HEK293 (cell line): Measurements from ENCODE around the gene CREBL2.
A peak's percentile ranks its signal among the peaks of the same experiment; 100 is the strongest.

Source experiments
- CTCF ChIA-PET: fragments of 350-600 bp; formaldehyde crosslinking; extraction: SDS; loops from one replicate; lab custom pipeline; 2021; ENCODE audit warnings: antibody characterized with exemption; lab: Yijun Ruan, JAX
- POLR2A ChIA-PET: fragments of 300-600 bp; formaldehyde crosslinking; extraction: SDS; loops from one replicate; lab custom pipeline; 2020; ENCODE audit warnings: antibody characterized with exemption, inconsistent platforms; lab: Yijun Ruan, JAX
- H3K27ac ChIP-seq: fragments of 200-500 bp; sonication (Bioruptor generic); 2 replicates; pipeline ENCODE4 v1.5.1; 2014; ENCODE audit warnings: low read depth, low read length, control low read depth, inconsistent platforms; ENCODE audit errors: extremely low read depth
- H3K36me3 ChIP-seq, 2 experiments: fragments of 200-500 bp in 1 of 2; sonication (Bioruptor generic) in 1 of 2; 1 replicate in 1 of 2; 2 replicates in 1 of 2; pipeline ENCODE4 v1.5.1; 2014 to 2017; ENCODE audit warnings: inconsistent platforms in 2 of 2, low read length in 2 of 2; ENCODE audit not compliant: control insufficient read depth in 2 of 2, insufficient read depth in 1 of 2
- H3K4me1 ChIP-seq: fragments of 200-500 bp; sonication (Bioruptor generic); 2 replicates; pipeline ENCODE4 v1.5.1; 2014; ENCODE audit warnings: mild to moderate bottlenecking, low read length, inconsistent platforms; ENCODE audit not compliant: control insufficient read depth, insufficient read depth
- H3K4me3 ChIP-seq: 2 replicates; pipeline ENCODE4 v1.5.1; 2011; ENCODE audit warnings: low read depth, mild to moderate bottlenecking, control low read depth, low read length, moderate library complexity
- H3K9me3 ChIP-seq: fragments of 200-500 bp; sonication (Bioruptor generic); 2 replicates; pipeline ENCODE4 v1.5.1; 2014; ENCODE audit warnings: low read depth, low read length, inconsistent platforms; ENCODE audit not compliant: control insufficient read depth, insufficient read depth
- ZFP69B ChIP-seq: fragments of 450-650 bp; formaldehyde crosslinking; IDR thresholded peaks from 2 replicates; pipeline ENCODE4 v1.5.1; 2016; ENCODE audit warnings: missing biosample characterization, missing genetic modification characterization
- ZNF132 ChIP-seq: fragments of 450-650 bp; formaldehyde crosslinking; IDR thresholded peaks from 2 replicates; pipeline ENCODE4 v1.5.1; 2017; ENCODE audit warnings: missing biosample characterization, missing genetic modification characterization, borderline replicate concordance
- ZNF169 ChIP-seq: fragments of 450-650 bp; formaldehyde crosslinking; IDR thresholded peaks from 2 replicates; pipeline ENCODE4 v1.5.1; 2016; ENCODE audit warnings: missing biosample characterization, missing genetic modification characterization
- ZNF175 ChIP-seq: fragments of 450-650 bp; formaldehyde crosslinking; IDR thresholded peaks from 2 replicates; pipeline ENCODE4 v1.5.1; 2016; ENCODE audit warnings: missing biosample characterization, missing genetic modification characterization
- ZNF292 ChIP-seq: fragments of 450-650 bp; formaldehyde crosslinking; IDR thresholded peaks from 2 replicates; pipeline ENCODE4 v1.5.1; 2016; ENCODE audit warnings: low read depth, missing biosample characterization, missing genetic modification characterization, borderline replicate concordance
- ZNF394 ChIP-seq: fragments of 450-650 bp; formaldehyde crosslinking; IDR thresholded peaks from 2 replicates; pipeline ENCODE4 v1.5.1; 2016; ENCODE audit warnings: missing biosample characterization, missing genetic modification characterization, mild to moderate bottlenecking, moderate library complexity, borderline replicate concordance
- ZNF426 ChIP-seq: fragments of 450-650 bp; formaldehyde crosslinking; IDR thresholded peaks from 2 replicates; pipeline ENCODE4 v1.5.1; 2017; ENCODE audit warnings: missing biosample characterization, missing genetic modification characterization, mild to moderate bottlenecking, inconsistent platforms, moderate library complexity
- ZNF544 ChIP-seq: fragments of 450-650 bp; formaldehyde crosslinking; IDR thresholded peaks from 2 replicates; pipeline ENCODE4 v1.5.0; 2017; ENCODE audit warnings: missing biosample characterization, missing genetic modification characterization
- ZNF549 ChIP-seq: fragments of 450-650 bp; IDR thresholded peaks from 2 replicates; pipeline ENCODE4 v1.5.1; 2018; ENCODE audit warnings: missing biosample characterization, missing genetic modification characterization, mild to moderate bottlenecking, inconsistent platforms, moderate library complexity
- ZNF664 ChIP-seq: fragments of 450-650 bp; formaldehyde crosslinking; IDR thresholded peaks from 2 replicates; pipeline ENCODE4 v1.5.1; 2016; ENCODE audit warnings: missing biosample characterization, missing genetic modification characterization
- ZNF843 ChIP-seq: fragments of 450-650 bp; formaldehyde crosslinking; IDR thresholded peaks from 2 replicates; pipeline ENCODE4 v1.5.1; 2016; ENCODE audit warnings: missing biosample characterization, missing genetic modification characterization
- TF ChIP-seq, protein P1 (sequence below): fragments of 450-650 bp; formaldehyde crosslinking; IDR thresholded peaks from 2 replicates; pipeline ENCODE4 v1.5.1; 2017; ENCODE audit warnings: missing biosample characterization, missing genetic modification characterization
- TF ChIP-seq, protein P2 (sequence below): fragments of 450-650 bp; formaldehyde crosslinking; IDR thresholded peaks from 2 replicates; pipeline ENCODE4 v1.5.1; 2016; ENCODE audit warnings: missing biosample characterization, missing genetic modification characterization, low read depth
- TF ChIP-seq, protein P3 (sequence below): fragments of 450-650 bp; formaldehyde crosslinking; conservative IDR thresholded peaks from 2 replicates; pipeline ENCODE4 v1.5.1; 2016; ENCODE audit warnings: low read depth, missing biosample characterization, missing genetic modification characterization
- TF ChIP-seq, protein P4 (sequence below): fragments of 450-650 bp; formaldehyde crosslinking; IDR thresholded peaks from 2 replicates; pipeline ENCODE4 v1.5.1; 2017; ENCODE audit warnings: missing biosample characterization, missing genetic modification characterization
- TF ChIP-seq, protein P5 (sequence below): fragments of 450-650 bp; formaldehyde crosslinking; IDR thresholded peaks from 2 replicates; pipeline ENCODE4 v1.5.1; 2016; ENCODE audit warnings: missing biosample characterization, missing genetic modification characterization
- TF ChIP-seq, protein P6 (sequence below): fragments of 450-650 bp; formaldehyde crosslinking; IDR thresholded peaks from 2 replicates; pipeline ENCODE4 v1.5.1; 2016; ENCODE audit warnings: missing biosample characterization, missing genetic modification characterization

Gene CREBL2

DNA sequence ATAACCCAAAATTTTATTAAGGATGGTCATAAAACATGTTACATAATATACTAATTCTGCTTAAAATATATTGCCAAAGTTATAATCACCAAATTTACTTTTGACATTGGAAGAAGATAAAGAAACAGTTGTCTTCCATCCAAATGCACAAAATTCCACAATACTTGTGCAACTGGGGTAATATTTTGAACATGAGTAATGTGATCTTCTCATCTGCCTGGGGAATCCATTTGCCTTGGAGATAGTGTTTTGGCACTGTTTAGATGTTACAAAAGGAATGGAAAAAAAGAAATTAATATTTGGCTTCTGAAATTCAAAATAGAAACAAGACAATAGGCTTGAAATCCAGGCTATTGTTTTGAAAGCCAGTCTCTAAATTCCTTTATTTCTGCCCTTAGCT, 75.2 kb downstream of the CREBL2 start (continued):
- TF ChIP-seq, protein P1, sequence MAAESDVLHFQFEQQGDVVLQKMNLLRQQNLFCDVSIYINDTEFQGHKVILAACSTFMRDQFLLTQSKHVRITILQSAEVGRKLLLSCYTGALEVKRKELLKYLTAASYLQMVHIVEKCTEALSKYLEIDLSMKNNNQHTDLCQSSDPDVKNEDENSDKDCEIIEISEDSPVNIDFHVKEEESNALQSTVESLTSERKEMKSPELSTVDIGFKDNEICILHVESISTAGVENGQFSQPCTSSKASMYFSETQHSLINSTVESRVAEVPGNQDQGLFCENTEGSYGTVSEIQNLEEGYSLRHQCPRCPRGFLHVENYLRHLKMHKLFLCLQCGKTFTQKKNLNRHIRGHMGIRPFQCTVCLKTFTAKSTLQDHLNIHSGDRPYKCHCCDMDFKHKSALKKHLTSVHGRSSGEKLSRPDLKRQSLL, result no peak

DNA sequence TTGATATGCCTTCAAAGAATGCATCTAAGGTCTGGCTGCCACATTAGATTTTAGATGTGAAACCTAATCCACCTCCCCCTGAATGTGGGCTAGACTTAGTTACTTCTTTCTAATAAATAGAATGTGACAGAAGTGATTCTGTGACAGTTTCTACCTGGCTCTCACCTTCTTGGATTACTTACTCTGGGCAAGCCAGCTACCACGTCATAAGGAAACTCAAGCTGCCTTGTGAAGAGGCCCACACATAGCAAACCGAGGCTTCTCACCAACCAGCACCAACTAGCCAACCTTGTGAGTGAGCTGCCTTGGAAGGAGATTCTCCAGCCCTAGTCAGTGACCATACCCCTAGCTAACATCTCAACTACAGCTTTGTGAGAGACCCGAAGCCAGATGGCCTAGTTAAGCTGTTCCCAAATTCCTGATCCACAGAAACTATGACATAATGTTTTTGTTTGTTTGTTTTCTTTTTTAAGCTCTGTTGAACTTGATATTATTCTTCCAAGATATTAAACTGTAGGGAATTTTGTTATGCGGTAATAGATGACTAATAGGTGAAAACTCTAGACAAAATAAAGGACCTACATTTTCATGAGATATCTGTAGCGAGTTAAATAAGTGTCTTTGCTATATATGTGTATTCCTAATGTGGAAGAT, 78.1 kb downstream of the CREBL2 start:
- ChIA-PET POLR2A (interaction anchor here (0.6 kb wide), 1 partner anchor 36 kb away, joined by 5 read pairs; no protein-coding TSS in a partner anchor), CTCF (no interaction called here)
- no peak overlapping the region for H3K4me3 ChIP-seq
- no peaks in the 10 kb centered on the region for H3K36me3 ChIP-seq
- TF ChIP-seq, protein P2, sequence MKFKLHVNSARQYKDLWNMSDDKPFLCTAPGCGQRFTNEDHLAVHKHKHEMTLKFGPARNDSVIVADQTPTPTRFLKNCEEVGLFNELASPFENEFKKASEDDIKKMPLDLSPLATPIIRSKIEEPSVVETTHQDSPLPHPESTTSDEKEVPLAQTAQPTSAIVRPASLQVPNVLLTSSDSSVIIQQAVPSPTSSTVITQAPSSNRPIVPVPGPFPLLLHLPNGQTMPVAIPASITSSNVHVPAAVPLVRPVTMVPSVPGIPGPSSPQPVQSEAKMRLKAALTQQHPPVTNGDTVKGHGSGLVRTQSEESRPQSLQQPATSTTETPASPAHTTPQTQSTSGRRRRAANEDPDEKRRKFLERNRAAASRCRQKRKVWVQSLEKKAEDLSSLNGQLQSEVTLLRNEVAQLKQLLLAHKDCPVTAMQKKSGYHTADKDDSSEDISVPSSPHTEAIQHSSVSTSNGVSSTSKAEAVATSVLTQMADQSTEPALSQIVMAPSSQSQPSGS, result peak; percentile 82
- TF ChIP-seq, protein P3, sequence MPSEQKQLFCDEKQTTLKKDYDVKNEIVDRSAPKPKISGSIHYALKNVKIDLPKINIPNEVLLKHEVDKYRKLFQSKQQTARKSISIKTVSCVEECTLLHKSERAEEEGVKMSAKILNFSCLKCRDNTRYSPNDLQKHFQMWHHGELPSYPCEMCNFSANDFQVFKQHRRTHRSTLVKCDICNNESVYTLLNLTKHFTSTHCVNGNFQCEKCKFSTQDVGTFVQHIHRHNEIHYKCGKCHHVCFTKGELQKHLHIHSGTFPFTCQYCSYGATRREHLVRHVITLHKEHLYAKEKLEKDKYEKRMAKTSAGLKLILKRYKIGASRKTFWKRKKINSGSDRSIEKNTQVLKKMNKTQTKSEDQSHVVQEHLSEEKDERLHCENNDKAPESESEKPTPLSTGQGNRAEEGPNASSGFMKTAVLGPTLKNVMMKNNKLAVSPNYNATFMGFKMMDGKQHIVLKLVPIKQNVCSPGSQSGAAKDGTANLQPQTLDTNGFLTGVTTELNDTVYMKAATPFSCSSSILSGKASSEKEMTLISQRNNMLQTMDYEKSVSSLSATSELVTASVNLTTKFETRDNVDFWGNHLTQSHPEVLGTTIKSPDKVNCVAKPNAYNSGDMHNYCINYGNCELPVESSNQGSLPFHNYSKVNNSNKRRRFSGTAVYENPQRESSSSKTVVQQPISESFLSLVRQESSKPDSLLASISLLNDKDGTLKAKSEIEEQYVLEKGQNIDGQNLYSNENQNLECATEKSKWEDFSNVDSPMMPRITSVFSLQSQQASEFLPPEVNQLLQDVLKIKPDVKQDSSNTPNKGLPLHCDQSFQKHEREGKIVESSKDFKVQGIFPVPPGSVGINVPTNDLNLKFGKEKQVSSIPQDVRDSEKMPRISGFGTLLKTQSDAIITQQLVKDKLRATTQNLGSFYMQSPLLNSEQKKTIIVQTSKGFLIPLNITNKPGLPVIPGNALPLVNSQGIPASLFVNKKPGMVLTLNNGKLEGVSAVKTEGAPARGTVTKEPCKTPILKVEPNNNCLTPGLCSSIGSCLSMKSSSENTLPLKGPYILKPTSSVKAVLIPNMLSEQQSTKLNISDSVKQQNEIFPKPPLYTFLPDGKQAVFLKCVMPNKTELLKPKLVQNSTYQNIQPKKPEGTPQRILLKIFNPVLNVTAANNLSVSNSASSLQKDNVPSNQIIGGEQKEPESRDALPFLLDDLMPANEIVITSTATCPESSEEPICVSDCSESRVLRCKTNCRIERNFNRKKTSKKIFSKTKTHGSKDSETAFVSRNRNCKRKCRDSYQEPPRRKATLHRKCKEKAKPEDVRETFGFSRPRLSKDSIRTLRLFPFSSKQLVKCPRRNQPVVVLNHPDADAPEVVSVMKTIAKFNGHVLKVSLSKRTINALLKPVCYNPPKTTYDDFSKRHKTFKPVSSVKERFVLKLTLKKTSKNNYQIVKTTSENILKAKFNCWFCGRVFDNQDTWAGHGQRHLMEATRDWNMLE (tag by site-specific recombination), result no peak
- TF ChIP-seq ZNF664, result peak; percentile 57; the same call in 1 of the 2 replicates
- no peaks in the 10 kb centered on the region for H3K4me1 ChIP-seq
- no peak overlapping the region for H3K27ac ChIP-seq
- no peaks in the 10 kb centered on the region for H3K9me3 ChIP-seq

DNA sequence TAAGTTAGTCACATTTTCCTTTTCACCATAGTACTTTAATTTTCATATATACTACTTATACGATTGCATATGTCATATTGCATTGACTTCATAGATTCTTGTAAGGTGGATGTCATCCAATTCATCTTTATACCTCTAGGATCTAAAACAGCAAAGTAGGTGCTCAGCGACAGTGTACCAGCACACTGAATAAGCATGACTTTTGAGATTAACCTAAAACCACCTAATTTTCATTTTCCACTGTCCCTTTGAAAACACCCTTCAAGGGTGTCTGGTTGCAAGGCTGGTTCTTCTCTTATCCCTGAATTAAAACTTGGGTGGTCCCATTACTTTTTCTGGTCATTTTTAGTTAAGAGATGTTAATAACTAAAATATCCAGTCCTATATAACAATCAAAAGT, 79.9 kb downstream of the CREBL2 start:
- Histone ChIP-seq H3K9me3 (no peaks in the 10 kb centered on the region), H3K4me1 (no peaks in the 10 kb centered on the region), H3K27ac (no peak overlapping the region), H3K36me3 (no peaks in the 10 kb centered on the region), H3K4me3 (no peak overlapping the region)
- ChIA-PET POLR2A (no interaction called here), CTCF (interaction anchor here (0.6 to 0.7 kb wide), 2 partner anchors 18 to 36 kb away, joined by 3 to 8 read pairs; no protein-coding TSS in a partner anchor)
- TF ChIP-seq ZNF544, result no peak
- no peak for TF ChIP-seq ZNF394 (tag by site-specific recombination)
- TF ChIP-seq ZNF426 (tag by site-specific recombination), result no peak
- TF ChIP-seq ZNF175 (tag by site-specific recombination), result no peak
- TF ChIP-seq, protein P4, sequence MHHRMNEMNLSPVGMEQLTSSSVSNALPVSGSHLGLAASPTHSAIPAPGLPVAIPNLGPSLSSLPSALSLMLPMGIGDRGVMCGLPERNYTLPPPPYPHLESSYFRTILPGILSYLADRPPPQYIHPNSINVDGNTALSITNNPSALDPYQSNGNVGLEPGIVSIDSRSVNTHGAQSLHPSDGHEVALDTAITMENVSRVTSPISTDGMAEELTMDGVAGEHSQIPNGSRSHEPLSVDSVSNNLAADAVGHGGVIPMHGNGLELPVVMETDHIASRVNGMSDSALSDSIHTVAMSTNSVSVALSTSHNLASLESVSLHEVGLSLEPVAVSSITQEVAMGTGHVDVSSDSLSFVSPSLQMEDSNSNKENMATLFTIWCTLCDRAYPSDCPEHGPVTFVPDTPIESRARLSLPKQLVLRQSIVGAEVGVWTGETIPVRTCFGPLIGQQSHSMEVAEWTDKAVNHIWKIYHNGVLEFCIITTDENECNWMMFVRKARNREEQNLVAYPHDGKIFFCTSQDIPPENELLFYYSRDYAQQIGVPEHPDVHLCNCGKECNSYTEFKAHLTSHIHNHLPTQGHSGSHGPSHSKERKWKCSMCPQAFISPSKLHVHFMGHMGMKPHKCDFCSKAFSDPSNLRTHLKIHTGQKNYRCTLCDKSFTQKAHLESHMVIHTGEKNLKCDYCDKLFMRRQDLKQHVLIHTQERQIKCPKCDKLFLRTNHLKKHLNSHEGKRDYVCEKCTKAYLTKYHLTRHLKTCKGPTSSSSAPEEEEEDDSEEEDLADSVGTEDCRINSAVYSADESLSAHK, result no peak
- TF ChIP-seq ZFP69B, result no peak
- no peak for TF ChIP-seq ZNF169 (tag by site-specific recombination)
- TF ChIP-seq ZNF843 (tag by site-specific recombination), result no peak
- TF ChIP-seq, protein P5, sequence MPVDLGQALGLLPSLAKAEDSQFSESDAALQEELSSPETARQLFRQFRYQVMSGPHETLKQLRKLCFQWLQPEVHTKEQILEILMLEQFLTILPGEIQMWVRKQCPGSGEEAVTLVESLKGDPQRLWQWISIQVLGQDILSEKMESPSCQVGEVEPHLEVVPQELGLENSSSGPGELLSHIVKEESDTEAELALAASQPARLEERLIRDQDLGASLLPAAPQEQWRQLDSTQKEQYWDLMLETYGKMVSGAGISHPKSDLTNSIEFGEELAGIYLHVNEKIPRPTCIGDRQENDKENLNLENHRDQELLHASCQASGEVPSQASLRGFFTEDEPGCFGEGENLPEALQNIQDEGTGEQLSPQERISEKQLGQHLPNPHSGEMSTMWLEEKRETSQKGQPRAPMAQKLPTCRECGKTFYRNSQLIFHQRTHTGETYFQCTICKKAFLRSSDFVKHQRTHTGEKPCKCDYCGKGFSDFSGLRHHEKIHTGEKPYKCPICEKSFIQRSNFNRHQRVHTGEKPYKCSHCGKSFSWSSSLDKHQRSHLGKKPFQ, result no peak
- no peak for TF ChIP-seq ZNF549
- TF ChIP-seq, protein P6, sequence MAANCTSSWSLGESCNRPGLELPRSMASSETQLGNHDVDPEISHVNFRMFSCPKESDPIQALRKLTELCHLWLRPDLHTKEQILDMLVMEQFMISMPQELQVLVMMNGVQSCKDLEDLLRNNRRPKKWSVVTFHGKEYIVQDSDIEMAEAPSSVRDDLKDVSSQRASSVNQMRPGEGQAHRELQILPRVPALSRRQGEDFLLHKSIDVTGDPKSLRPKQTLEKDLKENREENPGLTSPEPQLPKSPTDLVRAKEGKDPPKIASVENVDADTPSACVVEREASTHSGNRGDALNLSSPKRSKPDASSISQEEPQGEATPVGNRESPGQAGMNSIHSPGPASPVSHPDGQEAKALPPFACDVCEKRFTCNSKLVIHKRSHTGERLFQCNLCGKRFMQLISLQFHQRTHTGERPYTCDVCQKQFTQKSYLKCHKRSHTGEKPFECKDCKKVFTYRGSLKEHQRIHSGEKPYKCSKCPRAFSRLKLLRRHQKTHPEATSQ, result no peak
- TF ChIP-seq ZNF132 (tag by site-specific recombination), result no peak
- no peak for TF ChIP-seq ZNF292 (tag by site-specific recombination)
